Body of pancreas (tissue), 4 donors: ENCODE results near the gene SLC35A4. TPM values are rescaled to one million over a fixed set of nuclear protein-coding genes. Genes with fewer than 3 reads are reported as not detected.

ENCODE experiments used
- ATAC-seq: fragments of 150-250 bp; one replicate; pipeline ENCODE4 v1.9.1; 2016
- DNase-seq, 4 donors: peaks; one replicate each; pipeline ENCODE4 v3.0.0-alpha.2; 2019
- H3K27ac ChIP-seq, 4 donors: fragments of 200-600 bp; sonication (generic); 1 replicate in 3 of 4; 2 replicates in 1 of 4; pipeline versions ENCODE4 v1.5.1 to v1.6.1; 2016 to 2019; ENCODE audit warnings: mild to moderate bottlenecking in 1 of 4, mixed read lengths in 1 of 4, moderate library complexity in 1 of 4
- H3K27me3 ChIP-seq, 2 donors: fragments of 200-600 bp; sonication (generic); one replicate each; pipeline ENCODE4 v1.6.0; 2016; ENCODE audit warnings: mild to moderate bottlenecking in 1 of 2
- H3K36me3 ChIP-seq, 2 donors: fragments of 200-600 bp; sonication (generic); replicated peaks in 1 of 2; 2 replicates each; pipeline ENCODE4 v1.5.1; 2016; ENCODE audit warnings: low read depth in 2 of 2; ENCODE audit not compliant: insufficient read depth in 1 of 2
- H3K4me1 ChIP-seq: fragments of 200-600 bp; sonication (generic); one replicate; pipeline ENCODE4 v1.6.0; 2016
- H3K4me3 ChIP-seq, 2 donors: fragments of 200-600 bp; sonication (generic); 1 replicate in 1 of 2; 2 replicates in 1 of 2; pipeline ENCODE4 v1.5.1; 2016 to 2019
- H3K9me3 ChIP-seq, 3 donors: fragments of 200-600 bp; sonication (generic); 1 replicate in 2 of 3; 2 replicates in 1 of 3; pipeline ENCODE4 v1.5.1; 2016
- POLR2A ChIP-seq, 3 donors: fragments of 450-650 bp; IDR thresholded peaks; one replicate each; pipeline ENCODE4 v1.6.1; 2016; ENCODE audit warnings: antibody characterized with exemption in 3 of 3, mild to moderate bottlenecking in 2 of 3
- WGBS, 2 donors: methylation state at CpG; one replicate each; pipeline ENCODE4 v1.1.5; 2017; 5-methylcytosine and 5-hydroxymethylcytosine counted together
- intact Hi-C: fragments of 100-400 bp; cut with DNase I; formaldehyde crosslinking; loops from one replicate; pipeline ENCODE4 v1.15.1; 2023
- total RNA-seq, 2 donors: library from RNA; depleted of rRNA; stranded (reverse); fragments of >200 nt; gene quantifications; one replicate each; pipeline ENCODE4 v1.1.0, GENCODE V29; 2016
- TF ChIP-seq, protein P1 (sequence below), 7 experiments: fragments of 450-650 bp in 4 of 7; fragments of 200-600 bp in 3 of 7; sonication (generic) in 3 of 7; IDR thresholded peaks; one replicate each; pipeline ENCODE4 v1.5.1; 2016 to 2019; ENCODE audit warnings: antibody characterized with exemption in 7 of 7

SLC35A4 gene
- total RNA-seq, 2 donors from 2014 or later, result 18.5 to 39.4 TPM

DNA sequence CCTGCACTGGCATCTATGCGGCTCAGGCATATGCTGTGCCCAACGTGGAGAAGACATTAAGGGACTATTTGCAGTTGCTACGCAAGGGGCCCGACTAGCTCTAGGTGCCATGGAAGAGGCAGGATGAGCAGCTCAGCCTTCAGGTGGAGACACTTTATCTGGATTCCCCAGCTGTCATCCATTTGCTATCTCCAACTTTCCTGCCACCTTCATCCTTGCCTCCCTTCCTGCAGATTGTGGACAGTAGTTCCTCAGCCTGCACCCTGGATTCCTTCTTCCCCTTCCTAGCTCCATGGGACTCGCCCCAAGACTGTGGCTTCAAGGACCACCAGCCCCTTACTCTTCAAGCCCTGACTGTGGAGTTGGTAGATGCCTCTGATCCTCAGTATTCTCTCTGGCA is 2.0 kb downstream of the SLC35A4 start:
- Histone ChIP-seq H3K27me3 (no peaks in the 10 kb centered on the region), H3K4me3 (no peak overlapping the region), H3K27ac (no peak overlapping the region), H3K36me3 (no peaks in the 10 kb centered on the region), H3K9me3 (no peaks in the 10 kb centered on the region), H3K4me1 (peaks cover 36% of the 10 kb centered on the region)
- intact Hi-C loops, result loop anchor here (10.0 kb wide), 1 partner anchor 78 kb away; the partner anchor contains the start of genes IK and NDUFA2
- DNase-seq (no peak), ATAC-seq (no peak)
- TF ChIP-seq POLR2A (IDR thresholded peaks at IDR 0.05), result no peak
- TF ChIP-seq, protein P1, sequence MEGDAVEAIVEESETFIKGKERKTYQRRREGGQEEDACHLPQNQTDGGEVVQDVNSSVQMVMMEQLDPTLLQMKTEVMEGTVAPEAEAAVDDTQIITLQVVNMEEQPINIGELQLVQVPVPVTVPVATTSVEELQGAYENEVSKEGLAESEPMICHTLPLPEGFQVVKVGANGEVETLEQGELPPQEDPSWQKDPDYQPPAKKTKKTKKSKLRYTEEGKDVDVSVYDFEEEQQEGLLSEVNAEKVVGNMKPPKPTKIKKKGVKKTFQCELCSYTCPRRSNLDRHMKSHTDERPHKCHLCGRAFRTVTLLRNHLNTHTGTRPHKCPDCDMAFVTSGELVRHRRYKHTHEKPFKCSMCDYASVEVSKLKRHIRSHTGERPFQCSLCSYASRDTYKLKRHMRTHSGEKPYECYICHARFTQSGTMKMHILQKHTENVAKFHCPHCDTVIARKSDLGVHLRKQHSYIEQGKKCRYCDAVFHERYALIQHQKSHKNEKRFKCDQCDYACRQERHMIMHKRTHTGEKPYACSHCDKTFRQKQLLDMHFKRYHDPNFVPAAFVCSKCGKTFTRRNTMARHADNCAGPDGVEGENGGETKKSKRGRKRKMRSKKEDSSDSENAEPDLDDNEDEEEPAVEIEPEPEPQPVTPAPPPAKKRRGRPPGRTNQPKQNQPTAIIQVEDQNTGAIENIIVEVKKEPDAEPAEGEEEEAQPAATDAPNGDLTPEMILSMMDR (IDR thresholded peaks at IDR 0.05), result no peak
- WGBS, 2 donors, result 88% methylated on average over 5 of the region's 5 CpGs

DNA sequence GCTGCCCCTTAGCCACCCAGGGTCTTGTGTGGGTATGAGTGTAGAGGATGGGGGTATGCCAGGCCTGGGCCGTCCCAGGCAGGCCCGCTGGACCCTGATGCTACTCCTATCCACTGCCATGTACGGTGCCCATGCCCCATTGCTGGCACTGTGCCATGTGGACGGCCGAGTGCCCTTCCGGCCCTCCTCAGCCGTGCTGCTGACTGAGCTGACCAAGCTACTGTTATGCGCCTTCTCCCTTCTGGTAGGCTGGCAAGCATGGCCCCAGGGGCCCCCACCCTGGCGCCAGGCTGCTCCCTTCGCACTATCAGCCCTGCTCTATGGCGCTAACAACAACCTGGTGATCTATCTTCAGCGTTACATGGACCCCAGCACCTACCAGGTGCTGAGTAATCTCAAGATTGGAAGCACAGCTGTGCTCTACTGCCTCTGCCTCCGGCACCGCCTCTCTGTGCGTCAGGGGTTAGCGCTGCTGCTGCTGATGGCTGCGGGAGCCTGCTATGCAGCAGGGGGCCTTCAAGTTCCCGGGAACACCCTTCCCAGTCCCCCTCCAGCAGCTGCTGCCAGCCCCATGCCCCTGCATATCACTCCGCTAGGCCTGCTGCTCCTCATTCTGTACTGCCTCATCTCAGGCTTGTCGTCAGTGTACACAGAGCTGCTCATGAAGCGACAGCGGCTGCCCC is 2.6 kb downstream of the SLC35A4 start:
- H3K4me3 ChIP-seq, result no peak overlapping the region
- H3K27me3 ChIP-seq, result no peaks in the 10 kb centered on the region
- DNase-seq (no peak), ATAC-seq (no peak)
- TF ChIP-seq POLR2A (IDR thresholded peaks at IDR 0.05), result no peak
- TF ChIP-seq, protein P1 (IDR thresholded peaks at IDR 0.05), result no peak
- WGBS, 2 donors, result 90 to 97% methylated on average over 12 to 20 of the region's 22 CpGs
- intact Hi-C loops, result loop anchor here (10.0 kb wide), 1 partner anchor 78 kb away; the partner anchor contains the start of genes IK and NDUFA2
- H3K36me3 ChIP-seq, result no peaks in the 10 kb centered on the region
- H3K4me1 ChIP-seq, result peaks cover 33% of the 10 kb centered on the region
- no peak overlapping the region for H3K27ac ChIP-seq
- no peaks in the 10 kb centered on the region for H3K9me3 ChIP-seq

DNA sequence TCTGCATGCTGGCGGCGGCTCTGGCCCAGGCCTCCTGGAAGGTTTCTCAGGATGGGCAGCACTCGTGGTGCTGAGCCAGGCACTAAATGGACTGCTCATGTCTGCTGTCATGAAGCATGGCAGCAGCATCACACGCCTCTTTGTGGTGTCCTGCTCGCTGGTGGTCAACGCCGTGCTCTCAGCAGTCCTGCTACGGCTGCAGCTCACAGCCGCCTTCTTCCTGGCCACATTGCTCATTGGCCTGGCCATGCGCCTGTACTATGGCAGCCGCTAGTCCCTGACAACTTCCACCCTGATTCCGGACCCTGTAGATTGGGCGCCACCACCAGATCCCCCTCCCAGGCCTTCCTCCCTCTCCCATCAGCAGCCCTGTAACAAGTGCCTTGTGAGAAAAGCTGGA is 3.2 kb downstream of the SLC35A4 start:
- Histone ChIP-seq H3K27ac (no peak overlapping the region), H3K9me3 (no peaks in the 10 kb centered on the region), H3K4me3 (no peak overlapping the region), H3K27me3 (no peaks in the 10 kb centered on the region), H3K4me1 (peaks cover 27% of the 10 kb centered on the region), H3K36me3 (no peaks in the 10 kb centered on the region)
- DNase-seq (no peak), ATAC-seq (no peak)
- WGBS, 2 donors, result 95 to 97% methylated on average over 13 of the region's 13 CpGs
- intact Hi-C loops, result loop anchor here (10.0 kb wide), 1 partner anchor 77 kb away; the partner anchor contains the start of genes IK and NDUFA2
- TF ChIP-seq, protein P1 (IDR thresholded peaks at IDR 0.05), result no peak

DNA sequence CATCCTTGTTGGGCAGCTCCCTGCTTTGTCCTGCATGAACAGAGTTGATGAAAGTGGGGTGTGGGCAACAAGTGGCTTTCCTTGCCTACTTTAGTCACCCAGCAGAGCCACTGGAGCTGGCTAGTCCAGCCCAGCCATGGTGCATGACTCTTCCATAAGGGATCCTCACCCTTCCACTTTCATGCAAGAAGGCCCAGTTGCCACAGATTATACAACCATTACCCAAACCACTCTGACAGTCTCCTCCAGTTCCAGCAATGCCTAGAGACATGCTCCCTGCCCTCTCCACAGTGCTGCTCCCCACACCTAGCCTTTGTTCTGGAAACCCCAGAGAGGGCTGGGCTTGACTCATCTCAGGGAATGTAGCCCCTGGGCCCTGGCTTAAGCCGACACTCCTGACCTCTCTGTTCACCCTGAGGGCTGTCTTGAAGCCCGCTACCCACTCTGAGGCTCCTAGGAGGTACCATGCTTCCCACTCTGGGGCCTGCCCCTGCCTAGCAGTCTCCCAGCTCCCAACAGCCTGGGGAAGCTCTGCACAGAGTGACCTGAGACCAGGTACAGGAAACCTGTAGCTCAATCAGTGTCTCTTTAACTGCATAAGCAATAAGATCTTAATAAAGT is 3.9 kb downstream of the SLC35A4 start:
- Histone ChIP-seq H3K27ac (no peak overlapping the region), H3K36me3 (no peaks in the 10 kb centered on the region), H3K4me1 (peaks cover 20% of the 10 kb centered on the region), H3K27me3 (no peaks in the 10 kb centered on the region), H3K9me3 (no peaks in the 10 kb centered on the region), H3K4me3 (no peak overlapping the region)
- TF ChIP-seq POLR2A (IDR thresholded peaks at IDR 0.05), result no peak
- TF ChIP-seq, protein P1 (IDR thresholded peaks at IDR 0.05), result no peak
- WGBS, 2 donors, result 95 to 100% methylated on average over 1 to 2 of the region's 2 CpGs
- DNase-seq, result no peak
- no peak for ATAC-seq
- intact Hi-C loops, result loop anchor here (10.0 kb wide), 1 partner anchor 76 kb away; the partner anchor contains the start of genes IK and NDUFA2
